GM23338 (cell line): ENCODE data around the gene RPH3AL.

ENCODE experiments used
- CREB1 ChIP-seq: fragments of 250-450 bp; sonication (Bioruptor Pico); IDR thresholded peaks from 2 replicates; pipeline ENCODE4 v1.5.0; 2020; ENCODE audit warnings: low read depth, mild to moderate bottlenecking, moderate library complexity
- ETS1 ChIP-seq: IDR thresholded peaks from 2 replicates; pipeline ENCODE4 v1.6.1; 2016; ENCODE audit warnings: antibody characterized with exemption
- EZH2 ChIP-seq: fragments of 200-600 bp; sonication (generic); IDR thresholded peaks from one replicate; pipeline ENCODE4 v1.8.0; 2017; ENCODE audit warnings: antibody characterized with exemption, mild to moderate bottlenecking, low read depth; ENCODE audit not compliant: unreplicated experiment
- EZH2phosphoT487 ChIP-seq: fragments of 200-600 bp; sonication (generic); IDR thresholded peaks from one replicate; pipeline ENCODE4 v1.8.1; 2018; ENCODE audit warnings: antibody characterized with exemption; ENCODE audit not compliant: unreplicated experiment
- JUNB ChIP-seq: IDR thresholded peaks from one replicate; pipeline ENCODE4 v1.6.1; 2016; ENCODE audit warnings: antibody characterized with exemption; ENCODE audit not compliant: unreplicated experiment
- NANOG ChIP-seq: IDR thresholded peaks from 2 replicates; pipeline ENCODE4 v1.6.1; 2016; ENCODE audit warnings: antibody characterized with exemption, borderline replicate concordance
- POLR2AphosphoS5 ChIP-seq: IDR thresholded peaks from 2 replicates; pipeline ENCODE4 v1.6.1; 2016; ENCODE audit warnings: antibody characterized with exemption, low read depth
- REST ChIP-seq: IDR thresholded peaks from one replicate; pipeline ENCODE4 v1.6.1; 2018; ENCODE audit warnings: antibody characterized with exemption; ENCODE audit not compliant: unreplicated experiment
- STAT1 ChIP-seq: IDR thresholded peaks from one replicate; pipeline ENCODE4 v1.6.1; 2016; ENCODE audit warnings: antibody characterized with exemption; ENCODE audit not compliant: unreplicated experiment
- ZNF114 ChIP-seq: fragments of 250-450 bp; sonication (Bioruptor Pico); IDR thresholded peaks from 2 replicates; pipeline ENCODE4 v1.5.0; 2020; ENCODE audit warnings: mild to moderate bottlenecking, moderate library complexity
- ZNF331 ChIP-seq: fragments of 250-450 bp; sonication (Bioruptor Pico); IDR thresholded peaks from 2 replicates; pipeline ENCODE4 v1.5.0; 2020; ENCODE audit warnings: low read depth, mild to moderate bottlenecking, moderate library complexity
- ZNF462 ChIP-seq: fragments of 250-450 bp; sonication (Bioruptor Pico); IDR thresholded peaks from 2 replicates; pipeline ENCODE4 v1.5.0; 2020; ENCODE audit warnings: mild to moderate bottlenecking, moderate library complexity
- TF ChIP-seq, protein P1 (sequence below), 2 experiments: fragments of 200-600 bp in 1 of 2; sonication (generic) in 1 of 2; conservative IDR thresholded peaks; 2 replicates each; pipeline versions ENCODE4 v1.5.1 to v1.6.1; 2016 to 2017; ENCODE audit warnings: antibody characterized with exemption in 2 of 2, low read depth in 2 of 2, mild to moderate bottlenecking in 2 of 2, moderate library complexity in 1 of 2

GRCh38 chr17:356671-357434, 4.2 kb upstream of the RPH3AL start:
- TF ChIP-seq, protein P1, sequence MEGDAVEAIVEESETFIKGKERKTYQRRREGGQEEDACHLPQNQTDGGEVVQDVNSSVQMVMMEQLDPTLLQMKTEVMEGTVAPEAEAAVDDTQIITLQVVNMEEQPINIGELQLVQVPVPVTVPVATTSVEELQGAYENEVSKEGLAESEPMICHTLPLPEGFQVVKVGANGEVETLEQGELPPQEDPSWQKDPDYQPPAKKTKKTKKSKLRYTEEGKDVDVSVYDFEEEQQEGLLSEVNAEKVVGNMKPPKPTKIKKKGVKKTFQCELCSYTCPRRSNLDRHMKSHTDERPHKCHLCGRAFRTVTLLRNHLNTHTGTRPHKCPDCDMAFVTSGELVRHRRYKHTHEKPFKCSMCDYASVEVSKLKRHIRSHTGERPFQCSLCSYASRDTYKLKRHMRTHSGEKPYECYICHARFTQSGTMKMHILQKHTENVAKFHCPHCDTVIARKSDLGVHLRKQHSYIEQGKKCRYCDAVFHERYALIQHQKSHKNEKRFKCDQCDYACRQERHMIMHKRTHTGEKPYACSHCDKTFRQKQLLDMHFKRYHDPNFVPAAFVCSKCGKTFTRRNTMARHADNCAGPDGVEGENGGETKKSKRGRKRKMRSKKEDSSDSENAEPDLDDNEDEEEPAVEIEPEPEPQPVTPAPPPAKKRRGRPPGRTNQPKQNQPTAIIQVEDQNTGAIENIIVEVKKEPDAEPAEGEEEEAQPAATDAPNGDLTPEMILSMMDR (conservative IDR thresholded peaks at IDR 0.05; ENCODE audit: low read depth in 2 of 2), result no peak
- TF ChIP-seq CREB1 (CRISPR knock-in tag) (no peak), JUNB (no peak), STAT1 (no peak), EZH2 (no peak), POLR2AphosphoS5 (no peak), EZH2phosphoT487 (no peak), REST (no peak), NANOG (no peak), ZNF114 (CRISPR knock-in tag) (no peak), ZNF331 (CRISPR knock-in tag) (no peak), ETS1 (no peak), ZNF462 (CRISPR knock-in tag) (no peak)
